HG03025 (cell line): ENCODE results near the gene FBN3.

Source experiments
- ATAC-seq: cut with Tn5 transposase; IDR thresholded peaks from one replicate; pipeline ENCODE4 v1.9.1; 2021; ENCODE audit warnings: mild to moderate bottlenecking, moderate library complexity; ENCODE audit not compliant: unreplicated experiment, low FRiP score

The FBN3 gene

GRCh38 chr19:8095354-8095886, 54.0 kb downstream of the FBN3 start:
- no peak for ATAC-seq

GRCh38 chr19:8094336-8094735, 55.1 kb downstream of the FBN3 start:
- no peak for ATAC-seq

GRCh38 chr19:8093740-8094139, 55.7 kb downstream of the FBN3 start:
- ATAC-seq, result no peak

GRCh38 chr19:8090950-8091349, 58.4 kb downstream of the FBN3 start:
- ATAC-seq, result no peak

DNA sequence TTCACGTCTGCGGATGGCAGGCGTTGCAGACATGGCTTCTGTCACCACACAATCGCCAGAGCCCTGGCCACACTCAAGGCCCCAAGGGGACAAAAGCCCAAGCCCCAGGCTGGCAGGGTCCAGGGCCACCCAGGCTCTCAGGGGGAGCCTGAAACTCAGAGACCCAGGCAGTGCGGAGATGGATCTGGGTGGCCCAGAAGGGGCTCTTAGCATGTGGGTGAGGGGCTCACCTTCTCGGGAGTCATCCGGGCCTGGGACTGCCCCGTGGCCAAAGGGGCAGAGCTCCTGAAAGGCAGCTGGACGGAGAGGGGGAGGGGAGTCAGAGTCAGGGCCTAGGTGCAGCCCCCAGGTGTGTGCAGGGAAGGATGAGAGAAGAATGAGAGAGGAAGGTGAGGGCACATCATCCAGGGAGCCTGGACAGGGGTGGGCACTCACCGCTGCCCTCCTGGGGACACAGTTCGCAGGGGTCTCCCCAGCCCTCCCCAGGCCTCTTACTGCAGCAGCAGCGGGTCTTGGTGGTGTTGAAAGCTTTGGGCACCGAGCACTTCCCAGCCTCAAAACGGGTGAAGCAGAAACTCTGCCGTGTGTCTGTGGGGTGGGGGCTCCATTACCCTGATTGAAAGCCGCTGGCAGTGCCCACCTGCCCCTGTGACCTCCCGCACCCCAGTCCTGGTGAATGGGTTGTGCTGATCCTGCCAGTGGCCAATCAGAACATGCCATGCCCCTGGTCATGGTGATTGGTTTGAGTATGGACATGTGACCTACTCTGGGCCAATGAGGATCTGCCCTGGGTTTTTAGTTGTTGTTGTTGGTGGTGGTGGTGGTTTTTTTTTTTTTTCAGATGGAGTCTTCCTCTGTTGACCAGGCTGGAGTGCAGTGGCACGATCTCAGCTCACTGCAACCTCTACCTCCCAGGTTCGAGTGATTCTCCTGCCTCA, 59.5 kb downstream of the FBN3 start:
- no peak for ATAC-seq

- ATAC-seq, result no peak
These were observed 60.4 kb downstream of the FBN3 start for GRCh38 chr19:8088752-8089663.

DNA sequence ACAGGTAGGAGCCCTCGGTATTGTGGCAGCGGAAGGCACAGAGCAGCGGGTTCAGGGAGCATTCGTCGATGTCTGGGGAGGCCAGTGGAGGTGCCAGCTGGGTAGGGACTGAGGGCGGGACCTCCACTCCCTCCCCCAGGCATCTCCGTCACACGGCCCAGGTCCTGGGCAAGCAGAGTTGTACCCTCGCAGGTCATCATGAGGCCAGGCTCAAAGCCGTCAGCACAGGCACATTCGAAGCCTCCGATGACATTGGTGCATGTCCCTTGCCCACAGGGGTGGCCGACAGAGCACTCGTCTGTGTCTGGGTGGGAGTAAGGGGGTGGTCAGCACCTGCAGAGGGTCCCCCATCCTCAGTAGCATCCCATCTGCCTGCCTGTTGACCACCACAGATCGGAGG, 61.5 kb downstream of the FBN3 start:
- ATAC-seq, result no peak

- ATAC-seq, result no peak
These were observed 62.5 kb downstream of the FBN3 start for GRCh38 chr19:8086849-8087248.

DNA sequence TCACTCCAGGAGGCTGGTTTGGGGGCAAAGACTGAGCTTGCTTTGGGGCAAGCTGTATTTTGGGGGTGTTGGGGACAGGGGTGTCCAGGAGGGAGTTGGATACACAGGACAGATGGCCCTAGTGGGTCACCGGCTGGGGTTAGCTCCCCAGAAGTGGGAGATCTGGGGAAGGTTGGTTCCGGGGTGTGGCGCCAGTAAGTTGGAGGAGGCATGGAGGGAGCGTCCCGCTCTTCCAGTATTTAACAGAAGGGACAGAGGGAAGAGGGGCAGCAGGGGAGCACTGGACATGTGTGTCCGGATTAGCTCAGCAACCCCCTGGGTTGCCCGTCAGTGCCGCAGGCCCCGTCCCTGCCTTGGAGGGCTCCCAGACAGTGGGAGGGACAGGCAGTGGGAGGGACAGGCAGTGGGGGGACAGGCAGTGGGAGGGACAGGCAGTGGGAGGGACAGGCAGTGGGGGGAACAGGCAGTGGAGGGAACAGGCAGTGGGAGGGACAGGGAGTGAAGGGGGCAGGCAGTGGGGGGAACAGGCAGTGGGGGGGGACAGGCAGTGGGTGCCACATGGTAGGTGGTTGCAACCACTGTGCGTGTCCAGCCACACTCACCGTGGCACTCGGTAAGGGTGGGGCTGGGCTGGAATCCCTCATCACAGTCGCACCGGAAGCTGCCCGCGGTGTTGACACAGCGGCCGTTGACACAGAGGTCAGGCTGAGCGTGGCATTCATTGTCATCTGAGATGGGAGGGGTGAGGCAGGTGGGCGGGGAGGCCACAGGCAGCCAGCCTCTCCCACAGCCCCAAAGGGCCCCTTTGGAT, 63.6 kb downstream of the FBN3 start:
- no peak for ATAC-seq

- no peak for ATAC-seq
These were observed 65.2 kb downstream of the FBN3 start for GRCh38 chr19:8084152-8084551.

- no peak for ATAC-seq
These were observed 66.3 kb downstream of the FBN3 start for GRCh38 chr19:8083141-8083540.

DNA sequence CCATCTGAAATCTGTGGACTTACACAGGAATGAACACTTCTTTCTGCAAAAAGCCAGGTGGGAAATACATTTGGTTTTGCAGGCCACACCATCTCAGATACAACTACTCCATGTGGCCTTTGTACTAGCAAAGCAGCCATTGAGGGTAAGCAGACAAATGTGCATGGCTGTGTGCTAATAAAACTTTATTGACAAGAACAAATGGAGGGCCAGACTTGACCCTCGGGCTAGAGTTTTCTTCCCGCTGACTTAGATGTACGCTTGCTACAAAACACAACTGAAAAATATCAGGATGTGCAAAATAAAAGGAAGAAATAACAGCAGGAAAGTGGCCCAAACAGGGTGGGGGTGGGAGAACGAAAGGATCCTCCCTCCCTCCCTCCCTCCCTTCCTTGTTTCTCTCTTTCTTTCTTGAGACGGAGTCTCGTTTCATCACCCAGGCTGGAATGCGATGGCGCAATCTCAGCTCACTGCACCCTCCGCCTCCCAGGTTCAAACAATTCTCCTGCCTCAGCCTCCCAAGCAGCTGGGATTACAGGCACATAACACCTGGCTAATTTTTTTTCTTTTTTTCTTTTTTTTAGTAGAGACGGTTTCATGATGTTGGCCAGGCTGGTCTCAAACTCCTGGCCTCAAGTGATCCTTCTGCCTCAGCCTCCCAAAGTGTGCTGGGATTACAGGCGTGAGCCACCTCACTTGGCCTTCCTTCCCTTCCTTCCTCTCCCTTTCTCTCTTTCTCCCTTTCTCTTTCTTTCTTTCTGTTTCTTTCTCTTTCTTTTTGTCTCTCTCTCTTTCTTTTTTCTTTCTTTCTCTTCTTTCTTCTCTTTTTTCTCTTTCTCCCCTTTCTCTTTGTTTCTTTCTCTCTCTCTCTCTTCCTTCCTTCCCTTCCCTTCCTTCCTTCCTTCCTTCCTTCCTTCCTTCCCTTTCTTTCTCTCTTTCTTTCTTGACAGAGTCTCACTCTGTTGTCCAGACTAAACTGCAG, 67.5 kb downstream of the FBN3 start:
- no peak for ATAC-seq

- no peak for ATAC-seq
These were observed 68.6 kb downstream of the FBN3 start for GRCh38 chr19:8080832-8081231.

DNA sequence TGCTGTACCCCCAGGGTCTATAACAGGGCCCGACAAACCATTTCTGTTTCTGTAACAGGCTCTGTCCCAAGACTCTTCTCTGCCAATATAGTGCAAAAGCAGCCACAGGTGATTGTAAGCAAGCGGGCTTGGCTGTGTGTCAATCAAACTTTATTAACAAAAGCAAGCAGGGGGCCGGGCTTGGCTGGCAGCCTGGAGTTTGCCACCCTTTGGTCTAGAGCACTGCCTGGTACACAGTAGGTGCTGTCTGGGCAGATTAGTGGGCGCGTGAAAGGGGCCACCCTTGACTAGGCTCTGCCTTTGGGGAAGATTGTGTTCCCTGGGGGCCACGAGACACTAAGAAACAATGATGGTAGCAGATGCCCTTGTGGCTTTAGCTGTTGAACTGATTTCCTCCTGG, 69.4 kb downstream of the FBN3 start:
- no peak for ATAC-seq

GRCh38 chr19:8075158-8076074, 74.0 kb downstream of the FBN3 start:
- ATAC-seq, result no peak

- no peak for ATAC-seq
These were observed 74.9 kb downstream of the FBN3 start for GRCh38 chr19:8074501-8074900.

DNA sequence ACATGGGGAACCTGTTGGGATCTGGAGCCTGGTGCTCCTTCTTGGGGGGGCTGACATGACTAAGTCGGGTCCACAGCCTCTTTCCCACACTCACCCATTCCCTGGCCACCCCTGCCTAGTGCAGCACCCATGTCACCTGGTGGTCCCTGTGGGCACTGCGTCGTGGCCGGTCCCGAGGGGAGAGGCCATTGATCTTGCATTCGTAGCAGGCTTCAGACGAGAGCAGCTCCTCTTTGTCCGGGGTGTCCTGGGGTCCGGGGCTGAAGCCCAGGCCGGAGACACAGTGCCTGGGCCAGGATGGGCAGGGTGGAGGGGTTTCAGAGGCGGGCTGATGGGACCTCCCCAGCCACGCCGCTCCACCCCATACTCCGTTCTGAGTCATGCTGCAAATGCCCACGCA, 77.5 kb downstream of the FBN3 start:
- no peak for ATAC-seq
